Peyer's patch (tissue), 4 donors: Measurements from ENCODE around the gene PTCRA. TPM values are rescaled to one million over a fixed set of nuclear protein-coding genes. Genes with fewer than 3 reads are reported as not detected.

ENCODE experiments used
- DNase-seq, 3 donors: peaks; one replicate each; pipeline ENCODE4 v3.0.0-alpha.2; 2017 to 2019
- H3K27ac ChIP-seq, 4 donors: fragments of 200-600 bp; sonication (generic); one replicate each; pipeline ENCODE4 v1.5.1; 2016 to 2019
- H3K27me3 ChIP-seq, 2 donors: fragments of 200-600 bp; sonication (generic); one replicate each; pipeline ENCODE4 v1.5.1; 2019
- H3K36me3 ChIP-seq, 3 donors: fragments of 200-600 bp; sonication (generic); one replicate each; pipeline ENCODE4 v1.5.1; 2016 to 2019
- H3K4me1 ChIP-seq, 4 donors: fragments of 200-600 bp; sonication (generic); one replicate each; pipeline ENCODE4 v1.5.1; 2016 to 2019
- H3K4me3 ChIP-seq, 4 donors: fragments of 200-600 bp; sonication (generic); 1 replicate in 3 of 4; 2 replicates in 1 of 4; pipeline ENCODE4 v1.5.1; 2016 to 2019; ENCODE audit warnings: mild to moderate bottlenecking in 1 of 4
- H3K9me3 ChIP-seq, 4 donors: fragments of 200-600 bp; sonication (generic); one replicate each; pipeline ENCODE4 v1.5.1; 2016 to 2019; ENCODE audit warnings: mild to moderate bottlenecking in 1 of 4
- CTCF ChIP-seq, 6 experiments: fragments of 450-650 bp in 4 of 6; fragments of 200-600 bp in 2 of 6; sonication (generic) in 1 of 6; IDR thresholded peaks; one replicate each; pipeline ENCODE4 v1.5.1; 2017 to 2019; ENCODE audit warnings: antibody characterized with exemption in 6 of 6, mild to moderate bottlenecking in 3 of 6, moderate library complexity in 1 of 6
- POLR2A ChIP-seq, 2 donors: fragments of 450-650 bp; IDR thresholded peaks; one replicate each; pipeline ENCODE4 v1.5.1; 2017; ENCODE audit warnings: antibody characterized with exemption in 2 of 2, mild to moderate bottlenecking in 2 of 2, moderate library complexity in 2 of 2
- total RNA-seq, 4 donors: library from RNA; depleted of rRNA; stranded (reverse); fragments of >200 nt; gene quantifications; one replicate each; pipeline ENCODE4 v1.1.0, GENCODE V29; 2016

Gene PTCRA
- total RNA-seq, 4 donors from 2014 or later, result not detected

- Histone ChIP-seq H3K9me3 (no peaks in the 10 kb centered on the region), H3K4me3 (peak within 1 kb of the TSS; percentile 64 to 89 (median 76)), H3K27me3 (no peaks in the 10 kb centered on the region), H3K4me1 (peaks cover 0 to 32% (median 10%) of the 10 kb centered on the region in 4 donors), H3K27ac (peak within 1 kb of the TSS; percentile 85 to 98 (median 93)), H3K36me3 (peaks cover 0 to 8% (median 0%) of the 10 kb centered on the region in 3 donors)
- TF ChIP-seq CTCF (IDR thresholded peaks at IDR 0.05) (peak in 2 of 6 experiments; percentile 10 to 24), POLR2A (IDR thresholded peaks at IDR 0.05) (peak; percentile 69 to 75)
- peak; percentile 95 to 98 (median 97) for DNase-seq
Measured at GRCh38 chr6:42928986-42929820, 13.3 kb downstream of the PTCRA start, which contains the start of gene CNPY3. TSS of gene CNPY3 (plus strand) at chr6:42929480. CDS start at chr6:42929571, 91 bp downstream.

GRCh38 chr6:42929821-42930360 is 14.0 kb downstream of the PTCRA start:
- peak in 2 of 3 donors; percentile 83 to 84 for DNase-seq
- Histone ChIP-seq H3K4me1 (peaks cover 0 to 32% (median 10%) of the 10 kb centered on the region in 4 donors), H3K27me3 (no peaks in the 10 kb centered on the region), H3K27ac (peak overlapping the region; percentile 85 to 98 (median 93)), H3K36me3 (peaks cover 0 to 15% (median 0%) of the 10 kb centered on the region in 3 donors), H3K4me3 (peak overlapping the region; percentile 64 to 89 (median 76)), H3K9me3 (no peaks in the 10 kb centered on the region)
- no peak for TF ChIP-seq CTCF (IDR thresholded peaks at IDR 0.05)

DNA sequence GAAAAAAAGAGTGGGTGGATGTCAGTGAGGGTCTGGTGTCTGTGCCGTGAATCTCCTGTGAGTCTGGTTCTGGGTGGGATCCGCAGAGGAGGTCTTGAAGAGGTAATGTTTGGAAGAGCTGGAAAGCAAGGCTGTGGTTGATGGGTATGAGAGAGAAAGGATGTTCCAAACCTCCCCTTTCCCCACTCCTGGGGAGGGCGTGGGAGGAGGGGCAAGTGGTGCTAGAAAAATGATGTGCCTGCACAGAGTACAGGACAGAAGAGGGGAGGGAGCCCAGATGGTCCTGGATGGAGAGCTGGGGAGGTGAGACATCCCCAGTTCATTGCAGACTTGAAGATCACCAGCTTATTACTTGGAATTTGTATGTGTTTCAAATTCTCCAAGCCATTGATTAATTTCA is 16.6 kb downstream of the PTCRA start:
- Histone ChIP-seq H3K4me1 (peaks cover 0 to 32% (median 13%) of the 10 kb centered on the region in 4 donors), H3K27me3 (no peaks in the 10 kb centered on the region), H3K4me3 (peak overlapping the region in 1 of 4 donors; percentile 89), H3K9me3 (no peaks in the 10 kb centered on the region), H3K36me3 (peaks cover 0 to 39% (median 0%) of the 10 kb centered on the region in 3 donors), H3K27ac (peak overlapping the region in 2 of 4 donors; percentile 8 to 98)
- DNase-seq, result no peak
- TF ChIP-seq CTCF (IDR thresholded peaks at IDR 0.05), result no peak
- TF ChIP-seq POLR2A (IDR thresholded peaks at IDR 0.05), result no peak

GRCh38 chr6:42933205-42933604 is 17.4 kb downstream of the PTCRA start:
- peaks cover 0 to 47% (median 0%) of the 10 kb centered on the region in 3 donors for H3K36me3 ChIP-seq
- no peaks in the 10 kb centered on the region for H3K27me3 ChIP-seq
- no peaks in the 10 kb centered on the region for H3K9me3 ChIP-seq
- no peak overlapping the region for H3K4me3 ChIP-seq
- H3K27ac ChIP-seq, result peak overlapping the region in 1 of 4 donors; percentile 26
- DNase-seq, result no peak
- peaks cover 0 to 32% (median 12%) of the 10 kb centered on the region in 4 donors for H3K4me1 ChIP-seq
- TF ChIP-seq CTCF (IDR thresholded peaks at IDR 0.05) (no peak), POLR2A (IDR thresholded peaks at IDR 0.05) (no peak)

DNA sequence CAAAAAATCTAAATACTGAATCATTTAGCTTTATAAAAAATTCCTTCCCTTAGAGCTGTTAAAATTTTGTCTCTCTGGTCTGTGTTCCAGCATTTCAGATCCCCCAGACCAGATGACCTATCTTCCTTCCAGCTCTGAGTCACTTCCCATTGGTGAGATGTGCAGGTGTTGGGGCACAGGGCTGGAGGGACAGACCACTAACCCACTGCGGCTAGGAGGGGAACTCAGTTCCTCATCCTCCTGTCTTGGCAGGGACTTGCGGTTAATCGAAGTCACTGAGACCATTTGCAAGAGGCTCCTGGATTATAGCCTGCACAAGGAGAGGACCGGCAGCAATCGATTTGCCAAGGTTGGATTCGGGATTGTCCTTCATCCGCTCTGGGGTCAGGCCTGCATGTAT is 19.5 kb downstream of the PTCRA start:
- no peak overlapping the region for H3K4me3 ChIP-seq
- peak overlapping the region in 1 of 4 donors; percentile 21 for H3K27ac ChIP-seq
- no peaks in the 10 kb centered on the region for H3K27me3 ChIP-seq
- TF ChIP-seq POLR2A (IDR thresholded peaks at IDR 0.05), result no peak
- TF ChIP-seq CTCF (IDR thresholded peaks at IDR 0.05), result no peak
- peaks cover 0 to 62% (median 0%) of the 10 kb centered on the region in 3 donors for H3K36me3 ChIP-seq
- H3K4me1 ChIP-seq, result peaks cover 0 to 31% (median 10%) of the 10 kb centered on the region in 4 donors
- DNase-seq, result peak in 1 of 3 donors; percentile 50
- no peaks in the 10 kb centered on the region for H3K9me3 ChIP-seq
